Measurements from ENCODE around the gene PTPN9. TPM values are rescaled to one million over a fixed set of nuclear protein-coding genes. Genes with fewer than 3 reads are reported as not detected.

Gene PTPN9
- total and polyA plus RNA-seq, 2 of the 4 experiments (the other 2 are of a cell fraction): 26.5 to 38.9 TPM

GRCh38 chr15:75578948-75579920, at the start of gene PTPN9 (continued):
- no peak for TF ChIP-seq RCOR1 (IDR thresholded peaks at IDR 0.05; ENCODE audit: insufficient replicate concordance, low read length)
- no peak for TF ChIP-seq CEBPB (IDR thresholded peaks at IDR 0.05; ENCODE audit: low read depth, low read length)
- no peak for TF ChIP-seq RFX5 (IDR thresholded peaks at IDR 0.05; ENCODE audit: low read depth, low read length)
- TF ChIP-seq NFE2L2 (IDR thresholded peaks at IDR 0.05; ENCODE audit: low read depth, low read length): no peak
- TF ChIP-seq USF2 (IDR thresholded peaks at IDR 0.05; ENCODE audit: low read depth, low read length): no peak
